Measurements from ENCODE around the gene SH3TC2.

The SH3TC2 gene

DNA sequence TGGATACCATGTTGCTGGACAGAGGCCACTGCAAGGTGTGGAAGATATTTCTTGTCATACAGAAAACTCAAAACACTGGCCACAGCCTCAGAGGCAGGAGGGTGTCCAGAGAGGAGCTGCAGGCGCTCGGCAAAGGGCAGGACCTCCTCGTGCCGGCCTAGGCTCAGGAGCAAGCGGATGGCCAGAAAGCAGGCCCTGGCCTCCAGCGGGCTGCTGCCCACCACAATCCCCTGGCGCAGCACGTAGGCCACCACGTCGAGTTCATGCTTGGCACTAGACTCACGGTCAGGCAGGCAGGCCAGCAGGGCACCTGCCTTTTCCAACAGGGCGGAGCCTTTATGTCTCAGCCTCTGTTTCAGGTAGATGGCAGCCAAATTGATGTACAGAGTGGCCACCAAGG, 35.2 kb downstream of the SH3TC2 start:
- DNase-seq, result no peak

DNA sequence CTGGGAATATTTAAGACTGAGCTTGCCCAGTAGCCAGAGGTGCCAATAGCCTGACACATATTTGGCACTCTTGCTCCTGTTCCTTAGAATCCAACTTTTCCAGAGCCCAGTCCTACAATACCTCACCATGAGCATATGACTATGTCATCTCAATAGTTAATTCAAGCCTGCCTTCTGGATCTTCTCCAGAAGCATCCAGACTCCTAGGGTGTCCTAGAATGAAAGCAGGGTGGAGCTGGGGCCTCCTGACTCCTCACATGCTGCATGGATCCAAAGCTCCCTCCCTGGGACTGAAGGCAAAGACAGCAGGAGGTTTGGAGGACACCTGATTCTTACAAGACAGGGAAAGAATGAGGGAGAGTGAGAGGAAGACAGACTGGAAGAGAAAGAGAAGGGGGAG, 37.9 kb downstream of the SH3TC2 start:
- DNase-seq, result no peak

DNA sequence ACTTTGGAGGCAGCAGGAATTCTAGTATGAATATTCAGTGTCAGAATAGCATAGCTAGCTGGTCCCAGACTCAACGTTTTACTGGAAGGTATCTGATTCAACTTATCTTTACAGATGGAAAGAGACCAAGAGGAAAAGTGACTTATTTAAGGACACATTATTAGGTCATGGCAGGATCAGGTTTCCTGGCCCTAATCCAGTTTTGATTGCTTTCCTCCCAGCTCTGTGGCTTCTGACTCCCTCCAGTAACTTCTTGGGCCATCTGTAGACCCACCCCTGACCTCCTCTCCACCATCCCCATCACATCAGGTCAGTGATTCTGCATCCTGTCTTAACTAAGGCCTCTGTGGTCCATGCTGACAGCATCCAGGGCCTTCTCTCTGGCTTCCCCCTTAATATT, 38.4 kb downstream of the SH3TC2 start:
- no peak for DNase-seq

DNA sequence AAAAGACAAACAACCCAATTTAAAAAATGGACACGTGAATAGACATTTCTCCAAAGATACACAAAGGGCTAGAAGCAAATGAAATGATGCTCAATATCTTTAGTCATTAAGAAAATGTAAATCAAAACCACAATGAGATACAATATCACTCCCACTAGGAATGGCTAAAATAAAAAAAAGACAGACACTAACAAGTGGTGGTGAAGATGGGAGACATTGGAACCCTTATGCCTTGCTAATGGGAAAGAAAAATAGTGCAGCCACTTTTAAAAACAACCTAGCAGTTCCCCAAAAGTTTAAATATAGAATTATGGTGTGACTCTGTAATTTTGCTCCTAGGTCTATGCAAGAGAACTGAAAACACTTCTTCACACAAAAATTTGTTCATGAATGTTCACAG, 40.7 kb downstream of the SH3TC2 start:
- no peak for DNase-seq

DNA sequence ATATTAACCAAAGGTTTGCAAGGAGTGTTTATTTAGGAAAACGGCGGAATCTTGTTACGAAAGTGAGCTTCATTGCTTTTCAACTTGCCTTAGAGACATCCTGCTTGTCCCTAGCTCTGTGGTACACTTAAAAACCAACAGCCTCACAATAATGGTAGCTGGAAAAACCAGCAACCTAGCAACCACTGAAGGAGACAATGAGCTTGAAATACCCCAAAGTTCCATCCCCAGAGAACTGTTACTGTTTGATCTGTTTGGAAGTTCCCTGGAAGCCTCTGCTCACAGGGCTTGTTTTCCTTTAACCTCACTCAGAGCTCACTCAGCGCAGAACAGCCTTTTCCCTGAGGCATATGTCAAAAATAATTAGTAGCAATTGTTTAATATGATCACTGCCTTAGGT, 43.2 kb downstream of the SH3TC2 start:
- DNase-seq, result no peak

DNA sequence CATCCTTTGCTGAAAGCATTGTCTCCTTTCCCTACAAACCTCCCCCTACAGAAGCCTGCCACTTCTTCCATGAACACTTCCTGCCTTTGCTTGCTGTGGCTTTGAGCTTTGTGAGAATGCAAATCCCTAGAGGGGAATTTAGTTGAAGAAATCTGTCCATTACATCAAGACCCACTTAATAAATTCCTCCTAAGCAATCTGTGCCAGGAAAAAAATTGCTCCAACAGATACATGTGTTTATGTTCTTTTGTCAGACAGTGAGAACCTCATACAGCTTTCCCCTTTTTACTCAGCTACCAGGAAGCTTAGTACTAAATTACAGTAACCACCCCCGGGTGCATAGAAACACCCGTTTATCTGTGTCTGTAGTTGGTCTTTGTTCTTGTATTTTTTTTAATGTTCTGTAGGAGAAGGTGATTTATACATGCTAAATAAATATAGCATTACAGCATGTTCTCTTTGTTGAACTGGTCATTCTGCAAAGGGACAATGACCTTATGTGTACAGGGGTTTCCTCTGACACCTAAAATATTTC, 43.9 kb downstream of the SH3TC2 start:
- no peak for DNase-seq

DNA sequence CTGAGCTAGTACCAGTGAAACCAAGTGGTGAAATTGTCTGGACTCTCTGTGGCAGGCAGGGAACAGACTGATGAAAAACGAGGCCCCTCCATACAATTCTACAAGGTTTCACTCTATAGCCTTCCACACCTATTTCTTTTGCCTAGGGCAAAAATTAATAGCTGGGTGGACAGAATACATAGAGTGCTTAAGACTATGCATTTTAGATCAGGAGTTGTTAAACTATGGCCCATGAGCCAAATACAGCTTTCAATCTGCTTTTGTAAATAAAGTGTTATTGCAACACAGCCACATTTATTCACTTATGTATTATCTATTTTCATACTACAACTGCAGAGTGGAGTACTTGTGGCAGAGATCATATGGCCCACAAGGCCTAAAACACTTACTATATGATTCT, 45.2 kb downstream of the SH3TC2 start:
- DNase-seq, result no peak

DNA sequence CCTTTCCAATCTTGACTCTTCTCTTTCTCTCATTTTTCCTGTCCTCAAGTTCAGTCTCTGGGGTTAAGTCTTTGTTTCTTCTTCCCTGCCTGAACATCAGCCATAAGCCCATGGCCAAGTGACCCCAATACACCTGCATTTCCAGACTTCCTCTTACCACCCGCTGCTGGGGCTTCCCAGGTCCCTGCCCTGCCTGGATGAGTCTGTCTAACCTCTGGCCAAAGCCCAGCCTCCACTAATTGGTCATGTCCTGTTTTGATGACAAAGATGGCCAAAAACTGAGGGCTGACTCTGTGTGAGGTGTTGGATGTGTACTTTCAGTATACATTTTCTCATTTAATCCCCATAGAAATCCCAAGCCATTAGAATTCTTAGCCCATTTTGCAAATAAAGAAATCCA, 47.3 kb downstream of the SH3TC2 start:
- DNase-seq, result no peak

DNA sequence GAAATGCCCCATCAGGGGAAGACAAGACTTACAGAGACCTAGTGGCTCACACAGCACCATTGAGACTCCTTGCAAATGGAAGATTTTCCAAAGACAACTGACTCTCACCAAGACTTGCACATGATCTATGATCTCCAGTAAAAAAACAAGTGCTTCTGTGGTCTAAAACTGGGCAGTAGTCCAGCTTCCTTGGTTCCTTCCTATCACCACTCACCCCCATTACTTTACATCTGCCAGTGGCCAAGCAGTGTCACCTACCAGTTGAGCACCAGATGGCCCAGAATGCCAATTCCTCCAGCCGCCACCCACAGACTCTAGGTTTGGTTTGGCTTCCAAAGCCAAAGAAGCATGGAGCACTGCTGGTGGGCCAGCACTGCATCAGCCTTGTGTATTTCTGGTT, 47.7 kb downstream of the SH3TC2 start:
- DNase-seq, result no peak

DNA sequence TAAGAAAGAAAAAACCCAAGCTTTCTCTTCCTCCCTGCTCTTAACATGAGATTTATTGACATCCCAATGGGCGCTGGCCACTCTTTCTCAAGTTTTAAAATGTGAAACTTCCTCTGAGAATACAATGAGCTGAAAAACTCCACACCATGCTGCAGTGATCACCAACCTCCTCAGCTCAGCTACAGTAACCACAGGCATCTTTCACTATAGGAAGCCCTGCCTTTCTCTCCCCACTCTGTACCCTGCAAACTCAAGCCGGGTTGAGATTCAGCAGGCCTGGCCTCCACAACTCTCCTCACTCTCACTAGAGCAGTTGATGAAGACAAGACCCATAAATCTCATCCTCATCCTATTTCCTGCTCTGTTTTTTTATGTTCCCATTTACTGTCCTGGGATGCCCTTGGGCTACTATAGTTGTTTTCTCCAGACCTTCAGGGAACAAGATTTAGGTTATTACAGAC, 48.3 kb downstream of the SH3TC2 start:
- no peak for DNase-seq

DNA sequence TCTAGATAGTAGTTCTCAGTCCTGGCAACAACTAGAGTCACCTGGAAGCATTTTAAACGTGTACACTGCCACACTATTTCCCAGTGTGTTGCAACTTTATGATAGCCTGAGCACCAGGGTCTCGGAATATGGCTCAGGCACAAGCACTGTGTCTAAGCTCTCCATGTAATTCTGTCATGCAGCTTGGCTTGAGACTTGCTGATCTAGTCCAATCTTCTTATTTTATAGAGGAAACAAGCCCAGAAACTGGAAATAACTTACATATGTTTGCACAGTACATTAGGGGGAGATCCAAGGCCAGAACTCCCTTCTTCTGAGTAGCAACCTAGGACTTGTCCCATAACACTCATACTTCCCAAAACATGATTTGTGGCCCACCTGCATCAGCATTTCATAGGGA, 49.1 kb downstream of the SH3TC2 start:
- DNase-seq, result no peak

DNA sequence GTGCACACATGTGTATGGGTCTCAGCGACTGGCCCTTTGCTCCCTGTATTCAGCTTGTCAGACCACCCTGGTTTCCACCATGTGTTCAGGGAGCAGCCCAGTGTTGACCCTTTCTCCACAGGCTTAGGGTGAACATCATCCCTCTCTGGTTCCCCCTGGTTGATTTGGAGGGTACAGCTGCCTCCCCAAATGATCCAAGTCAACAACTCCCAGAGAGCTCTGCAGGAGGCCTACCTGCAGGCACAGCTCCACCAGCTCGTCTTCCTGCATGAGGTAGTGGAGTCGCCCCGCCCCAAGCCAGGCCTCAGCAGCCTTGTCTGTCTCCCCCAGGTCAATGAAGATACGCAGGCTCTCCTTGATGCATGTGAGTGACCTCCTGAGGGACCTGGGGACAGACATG, 50.5 kb downstream of the SH3TC2 start:
- no peak for DNase-seq

DNA sequence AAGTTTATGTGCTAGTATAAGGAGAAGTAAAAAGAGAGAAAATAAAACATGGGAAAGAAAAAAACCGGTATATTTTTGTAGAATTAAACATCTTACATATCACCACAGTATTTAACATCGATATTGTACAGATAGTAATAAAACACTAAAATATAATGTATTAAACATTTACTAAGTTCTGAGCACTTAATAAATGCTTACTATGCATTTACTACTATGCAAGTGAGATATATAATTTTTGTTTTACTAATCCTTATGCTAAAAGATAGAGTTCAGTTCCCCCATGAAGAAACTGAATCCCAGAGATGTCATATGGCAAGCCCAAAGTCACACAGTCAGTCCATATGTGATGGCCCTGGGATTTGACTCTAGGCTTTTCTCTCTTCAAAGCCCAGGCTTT, 51.1 kb downstream of the SH3TC2 start:
- no peak for DNase-seq

DNA sequence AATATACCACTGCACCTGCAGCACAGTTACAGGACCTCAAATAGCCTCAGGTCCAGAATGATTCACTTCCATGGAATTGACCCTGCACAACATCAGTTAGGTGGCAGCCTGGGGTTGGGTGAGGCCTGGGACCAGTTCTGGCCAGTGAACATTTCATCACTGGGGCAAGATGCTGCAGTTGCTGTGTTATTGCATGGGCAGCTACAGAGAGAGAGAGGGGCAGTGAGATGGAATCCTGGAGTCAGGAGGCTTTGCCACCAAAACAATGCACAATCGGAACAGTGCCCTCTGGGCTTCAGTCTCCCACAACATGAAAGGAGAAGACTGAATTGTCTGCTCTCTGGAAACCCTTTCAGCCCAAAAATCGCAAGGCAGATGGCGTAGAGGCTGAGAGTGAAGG, 51.8 kb downstream of the SH3TC2 start:
- no peak for DNase-seq

DNA sequence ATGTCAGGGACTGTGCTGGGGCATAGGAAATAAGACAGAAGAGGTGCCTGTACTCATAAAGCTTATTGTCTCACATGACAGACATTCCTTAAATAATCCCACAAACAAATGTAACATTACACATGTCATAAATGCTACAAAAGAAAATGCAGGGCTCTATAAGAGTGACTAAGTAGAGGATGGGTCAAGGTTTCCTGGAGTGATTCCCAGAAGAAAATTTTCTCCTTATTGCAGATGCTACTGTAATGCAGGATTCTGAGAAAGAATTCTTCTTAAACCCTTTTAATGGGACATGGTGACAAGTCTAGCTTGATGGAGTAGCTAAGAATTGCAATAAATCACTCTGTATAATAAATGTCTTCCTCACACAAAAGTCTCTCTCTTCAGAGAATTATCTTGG, 55.7 kb downstream of the SH3TC2 start:
- DNase-seq, result no peak

DNA sequence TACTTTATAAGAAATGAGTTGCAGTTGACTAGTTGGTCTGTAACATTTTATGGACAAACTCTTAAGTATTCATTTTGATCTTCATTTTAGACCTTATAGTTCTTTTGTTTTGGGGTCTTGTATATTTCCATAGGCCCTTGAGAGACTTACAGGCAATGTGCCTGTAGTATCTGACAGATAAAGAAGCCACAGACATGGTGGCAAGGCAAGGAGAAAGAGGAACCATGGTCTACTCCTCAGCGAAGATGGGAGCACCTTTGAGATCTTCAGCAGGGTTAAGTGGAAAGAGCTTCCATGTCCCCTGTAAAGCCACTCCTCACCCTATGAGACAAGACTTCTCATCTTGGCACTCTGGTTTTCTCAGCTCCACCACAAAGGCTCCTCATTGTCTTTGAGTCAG, 56.4 kb downstream of the SH3TC2 start:
- no peak for DNase-seq

DNA sequence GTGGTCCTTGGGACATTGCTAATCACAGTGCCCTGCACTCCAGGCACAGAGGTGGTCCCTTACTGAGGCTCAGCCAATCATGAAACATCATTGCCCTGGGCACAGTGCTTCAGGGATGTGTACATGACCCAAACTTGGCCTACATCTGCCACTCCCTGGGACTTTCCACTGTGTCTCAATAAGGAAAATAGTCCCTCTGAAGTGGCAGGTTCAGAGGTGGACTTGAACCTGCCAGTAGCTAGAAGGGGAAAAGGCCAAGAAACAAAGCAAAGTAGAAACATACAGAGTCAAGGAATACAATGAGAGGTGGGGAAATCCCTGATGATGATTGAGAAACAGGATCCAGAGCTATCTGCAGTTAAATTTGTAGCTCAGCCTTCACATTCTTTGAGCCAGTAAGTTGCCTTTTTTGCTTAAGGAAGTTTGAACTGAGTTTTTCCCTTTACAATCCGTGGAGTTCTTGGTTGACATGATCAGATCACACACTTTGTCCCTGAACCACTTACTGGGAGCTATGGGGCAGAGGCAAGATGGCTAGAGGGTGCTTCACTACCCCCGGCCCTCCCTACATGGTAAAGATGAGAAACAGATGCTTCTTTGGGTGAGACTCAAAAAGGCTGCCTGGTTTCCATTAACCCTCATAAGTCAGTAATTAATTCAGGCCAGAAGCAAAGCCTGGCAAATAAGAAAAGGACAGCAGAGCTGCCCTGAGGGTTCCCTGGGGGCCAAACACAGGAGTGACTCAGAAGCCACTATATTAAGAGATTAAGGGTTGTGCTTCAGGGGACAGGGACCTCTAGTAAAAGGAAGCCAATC, 57.6 kb downstream of the SH3TC2 start:
- DNase-seq, result no peak

DNA sequence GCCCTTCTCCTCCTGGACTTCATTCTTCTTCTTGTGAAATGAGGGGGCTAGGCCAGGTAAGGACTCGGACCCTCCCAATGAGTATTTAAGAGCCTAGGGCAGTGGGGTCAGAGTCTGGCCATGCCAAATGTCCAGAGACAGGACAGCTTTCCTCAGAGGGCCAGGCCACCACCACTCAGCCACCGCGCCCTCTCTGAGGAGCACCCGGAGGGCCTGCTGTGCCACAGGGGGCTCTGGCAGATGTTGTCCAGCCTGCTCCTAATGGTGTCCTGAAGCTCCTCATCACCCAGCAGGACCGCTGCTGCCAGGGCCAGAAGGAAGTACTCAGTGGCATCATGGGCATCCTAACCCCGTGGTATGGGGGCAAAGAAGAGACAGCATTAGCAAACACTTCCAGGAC, 58.3 kb downstream of the SH3TC2 start:
- no peak for DNase-seq

DNA sequence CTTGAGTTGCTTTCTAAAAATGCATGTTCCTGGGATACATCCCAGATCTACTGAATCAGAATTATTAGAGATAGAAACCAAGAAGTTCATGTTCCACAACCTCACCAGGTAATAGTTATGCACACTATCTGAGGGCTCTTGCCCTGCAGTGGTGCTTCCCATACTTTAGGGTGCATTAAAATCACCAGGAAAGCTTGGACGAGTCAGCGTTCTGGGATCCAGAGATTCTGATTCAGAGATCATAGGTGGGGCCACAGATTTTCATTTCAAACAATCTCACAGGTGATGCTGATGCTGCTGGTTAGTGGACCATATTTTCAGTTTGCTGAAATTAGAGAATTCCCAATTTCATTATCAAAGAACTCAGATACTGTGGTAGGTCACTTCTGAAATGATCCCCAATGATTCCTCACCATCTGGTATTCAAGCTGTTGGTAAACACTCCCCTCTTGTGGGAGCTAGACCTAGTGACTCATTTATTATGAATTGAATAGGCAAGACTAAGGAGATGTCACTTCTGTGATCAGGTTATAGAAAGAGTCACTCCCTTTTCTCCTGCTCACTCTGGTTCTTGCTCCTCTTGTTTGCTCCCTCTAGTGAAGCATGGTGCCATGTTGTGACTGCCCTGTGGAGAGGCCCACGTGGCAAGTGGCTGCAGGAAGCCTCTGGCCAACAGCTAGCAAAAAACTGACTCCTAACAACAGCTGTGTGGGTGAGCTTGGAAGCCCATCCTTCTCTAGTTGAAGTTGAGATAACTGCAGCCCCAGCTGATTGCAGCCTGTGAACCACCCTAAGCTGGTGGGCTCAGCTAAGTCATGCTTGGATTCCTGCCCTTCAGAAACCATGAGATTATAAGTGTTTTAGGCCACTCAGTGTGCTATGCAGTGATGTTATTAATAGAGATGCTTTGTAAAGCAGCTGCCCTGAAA, 59.8 kb downstream of the SH3TC2 start:
- no peak for DNase-seq

DNA sequence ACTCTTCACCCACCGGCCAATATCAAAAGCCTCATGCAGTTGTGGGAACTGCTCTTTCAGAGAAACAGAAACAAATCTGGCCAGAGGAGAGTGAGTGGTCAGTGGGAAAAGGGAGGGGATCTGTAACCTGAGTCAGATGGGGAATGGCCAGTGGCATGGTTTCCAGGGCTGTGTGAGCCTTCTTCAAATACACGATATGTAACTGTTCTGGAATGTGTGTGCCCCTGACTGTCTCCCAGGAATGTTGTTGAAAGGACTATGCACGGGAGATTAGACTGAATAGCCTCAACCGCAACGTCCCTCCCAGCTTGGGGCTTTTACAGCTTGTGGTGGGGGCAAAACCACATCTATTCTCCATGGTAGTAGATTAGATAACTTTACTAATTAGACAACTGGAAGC, 60.8 kb downstream of the SH3TC2 start:
- no peak for DNase-seq

DNA sequence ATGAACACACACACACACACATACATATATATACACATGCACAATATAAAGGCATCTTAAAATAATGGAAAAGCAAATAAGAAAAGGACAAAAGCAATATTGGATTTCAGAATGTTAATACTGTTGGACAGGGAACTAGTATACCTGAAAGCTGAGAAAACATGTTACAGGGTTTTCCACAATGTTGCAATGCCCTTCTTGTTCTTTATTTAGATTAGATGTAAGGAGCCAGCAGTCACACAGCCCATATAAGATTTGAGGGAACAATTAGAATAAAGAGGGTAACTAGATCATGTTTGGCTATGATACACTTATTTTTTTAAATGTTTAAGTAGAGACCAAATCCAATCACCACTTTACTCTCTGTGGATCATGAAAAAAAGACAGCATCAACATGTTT, 61.7 kb downstream of the SH3TC2 start:
- no peak for DNase-seq

DNA sequence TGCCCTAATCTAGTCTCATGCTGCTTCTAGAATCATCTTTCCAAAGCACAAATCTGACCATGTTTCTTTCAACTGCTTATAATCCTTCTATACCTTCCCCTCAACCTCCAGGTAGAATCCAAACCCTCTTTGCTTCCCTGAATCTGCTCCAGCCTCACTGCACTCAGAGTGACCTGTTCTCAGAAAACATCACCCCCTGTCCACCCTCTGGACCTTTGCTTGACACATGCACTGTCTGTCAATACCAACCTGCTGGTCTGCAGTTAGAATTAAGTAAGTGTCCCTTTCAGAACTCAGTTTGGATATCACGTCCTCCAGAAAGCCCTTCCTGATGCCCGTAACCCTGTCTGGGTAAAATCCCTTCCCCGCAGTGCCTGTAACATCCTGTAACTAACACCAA, 63.1 kb downstream of the SH3TC2 start:
- DNase-seq, result no peak

DNA sequence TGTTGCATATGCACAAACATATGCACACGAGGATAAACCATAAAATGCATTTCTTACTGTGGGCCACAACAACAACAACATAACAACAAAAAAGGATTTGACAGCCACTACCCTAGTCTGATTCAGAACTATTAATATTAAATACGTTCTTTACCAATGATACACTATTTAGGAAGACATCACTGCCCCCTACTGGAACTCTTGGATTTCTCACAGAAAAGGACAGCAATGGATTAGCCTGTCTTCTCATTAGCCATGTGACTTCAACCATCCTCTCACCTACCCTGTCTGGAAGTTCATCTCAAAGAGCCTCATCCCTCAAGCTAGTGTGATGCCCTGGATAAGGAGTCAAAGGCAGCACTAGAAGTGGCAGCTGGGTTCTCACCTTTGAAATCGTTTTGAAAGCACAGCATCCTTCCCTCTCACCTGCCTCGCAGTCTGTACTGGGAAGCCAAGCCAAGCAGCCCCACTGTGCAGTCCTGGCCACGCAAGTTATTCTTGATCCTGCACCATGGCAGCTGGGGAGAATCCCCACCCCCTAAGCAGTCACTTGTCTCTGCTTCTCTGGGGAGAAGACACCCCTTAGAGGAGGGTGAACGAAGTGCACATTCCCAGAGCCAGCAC, 64.6 kb downstream of the SH3TC2 start:
- DNase-seq, result peak; percentile 24

Measured in NCI-H526 treated with DMSO at 0.1 percent for 48 hours (cell line).